HG03457 (cell line): ENCODE results near the gene OR10T2.
A peak's percentile ranks its signal among the peaks of the same experiment; 100 is the strongest.
"Not testable (repeated sequence)": the region's sequence is repeated elsewhere in the genome, so short reads cannot be mapped to it uniquely, and the experiment has no call there.

Experiments
- ATAC-seq: cut with Tn5 transposase; IDR thresholded peaks from one replicate; pipeline ENCODE4 v1.9.1; 2021; ENCODE audit warnings: moderate number of reproducible peaks; ENCODE audit not compliant: unreplicated experiment

OR10T2 gene

GRCh38 chr1:158398818-158399514 is at the start of gene OR10T2:
Gene OR10T2, minus strand, starts transcription at chr1:158399466. Its CDS starts 0 bp downstream, at chr1:158399466.
- no peak for ATAC-seq

- no peak for ATAC-seq
Observed at GRCh38 chr1:158445376-158445775, 46.1 kb upstream of the OR10T2 start.

- no peak for ATAC-seq
Observed at GRCh38 chr1:158434741-158435140, 35.5 kb upstream of the OR10T2 start.

- ATAC-seq = not testable (repeated sequence)
Observed at GRCh38 chr1:158430163-158430562, 30.9 kb upstream of the OR10T2 start.

GRCh38 chr1:158426137-158426536 is 26.9 kb upstream of the OR10T2 start, which contains the start of gene OR10K2:
Gene OR10K2, minus strand, starts transcription at chr1:158426237. Its CDS starts 5,371 bp downstream, at chr1:158420866.
- ATAC-seq = no peak

- no peak for ATAC-seq
Observed at GRCh38 chr1:158425027-158425426, 25.8 kb upstream of the OR10T2 start.

GRCh38 chr1:158422212-158422611 is 22.9 kb upstream of the OR10T2 start:
- ATAC-seq = no peak

GRCh38 chr1:158417586-158417985 is 18.3 kb upstream of the OR10T2 start:
- ATAC-seq = no peak

GRCh38 chr1:158414651-158415345 is 15.5 kb upstream of the OR10T2 start:
- no peak for ATAC-seq

GRCh38 chr1:158407092-158407491 is 7.8 kb upstream of the OR10T2 start:
- ATAC-seq = no peak

GRCh38 chr1:158400871-158401270 is 1.6 kb upstream of the OR10T2 start:
- no peak for ATAC-seq

- no peak for ATAC-seq
Observed at GRCh38 chr1:158396646-158397045, 2.6 kb downstream of the OR10T2 start.

- ATAC-seq = no peak
Observed at GRCh38 chr1:158393476-158393875, 5.8 kb downstream of the OR10T2 start.

GRCh38 chr1:158391099-158391498 is 8.2 kb downstream of the OR10T2 start:
- ATAC-seq = no peak

GRCh38 chr1:158390331-158390730 is 8.9 kb downstream of the OR10T2 start:
- ATAC-seq = no peak

- no peak for ATAC-seq
Observed at GRCh38 chr1:158374860-158375259, 24.4 kb downstream of the OR10T2 start.

GRCh38 chr1:158374101-158374500 is 25.2 kb downstream of the OR10T2 start:
- not testable (repeated sequence) for ATAC-seq

- peak; percentile 94 for ATAC-seq
Observed at GRCh38 chr1:158371188-158371953, 27.9 kb downstream of the OR10T2 start.

GRCh38 chr1:158366783-158367182 is 32.5 kb downstream of the OR10T2 start:
- no peak for ATAC-seq

GRCh38 chr1:158362941-158363340 is 36.3 kb downstream of the OR10T2 start:
- no peak for ATAC-seq

GRCh38 chr1:158362482-158362881 is 36.8 kb downstream of the OR10T2 start:
- no peak for ATAC-seq

- no peak for ATAC-seq
Observed at GRCh38 chr1:158357441-158357840, 41.8 kb downstream of the OR10T2 start.
